PFSK-1 (cell line): Measurements from ENCODE around the gene SDK1.

Experiments
- FOXP2 ChIP-seq: optimal IDR thresholded peaks from 2 replicates; pipeline ENCODE3; 2011; ENCODE audit warnings: borderline replicate concordance, control low read depth, inconsistent platforms; ENCODE audit not compliant: insufficient read depth; ENCODE audit errors: extremely low read length, extremely low read depth
- REST ChIP-seq, 2 experiments: IDR thresholded peaks; 2 replicates each; pipeline versions ENCODE4 v1.6.1 to v1.8.0; 2011 to 2012; ENCODE audit warnings: low read depth in 2 of 2, low read length in 2 of 2, control low read depth in 1 of 2, inconsistent platforms in 1 of 2, mild to moderate bottlenecking in 1 of 2, moderate library complexity in 1 of 2; ENCODE audit not compliant: insufficient read depth in 1 of 2

GRCh38 chr7:4022265-4022664 is 721.2 kb downstream of the SDK1 start:
- no peak for TF ChIP-seq REST (IDR thresholded peaks at IDR 0.05; ENCODE audit: insufficient read depth in 1 of 2, low read depth in 2 of 2, low read length in 2 of 2)
- TF ChIP-seq FOXP2: no peak
